Fibroblast of mammary gland (primary cell): ENCODE results near the gene BCAS3.
A peak's percentile ranks its signal among the peaks of the same experiment; 100 is the strongest.

ENCODE experiments used
- DNase-seq: peaks from one replicate; pipeline ENCODE4 v3.0.0-alpha.2; 2010; ENCODE audit warnings: low read depth
- H3K4me3 ChIP-seq: 2 replicates; pipeline ENCODE4 v1.5.1; 2011; ENCODE audit warnings: low read depth, mild to moderate bottlenecking, low read length, moderate library complexity; ENCODE audit not compliant: control insufficient read depth
- CTCF ChIP-seq: conservative IDR thresholded peaks from 2 replicates; pipeline ENCODE4 v1.5.1; 2011; ENCODE audit warnings: low read depth, low read length, inconsistent platforms; ENCODE audit not compliant: control insufficient read depth, insufficient read depth

BCAS3 gene

GRCh38 chr17:61063528-61063927, 385.9 kb downstream of the BCAS3 start:
- H3K4me3 ChIP-seq: no peak overlapping the region
- TF ChIP-seq CTCF: no peak
- no peak for DNase-seq

GRCh38 chr17:61064087-61064951, 386.7 kb downstream of the BCAS3 start:
- TF ChIP-seq CTCF: no peak
- DNase-seq: no peak
- no peak overlapping the region for H3K4me3 ChIP-seq

- DNase-seq: peak; percentile 44
These were observed 387.7 kb downstream of the BCAS3 start for GRCh38 chr17:61065263-61065773.

GRCh38 chr17:61066062-61066461, 388.4 kb downstream of the BCAS3 start:
- TF ChIP-seq CTCF: no peak
- DNase-seq: no peak
- no peak overlapping the region for H3K4me3 ChIP-seq

More at GRCh38 chr17:61065263-61065773, 387.7 kb downstream of the BCAS3 start:
- no peak for TF ChIP-seq CTCF
- H3K4me3 ChIP-seq: no peak overlapping the region

GRCh38 chr17:61070649-61071048, 393.0 kb downstream of the BCAS3 start:
- TF ChIP-seq CTCF: no peak
- no peak for DNase-seq
- no peak overlapping the region for H3K4me3 ChIP-seq

GRCh38 chr17:61072648-61073047, 395.0 kb downstream of the BCAS3 start:
- no peak for DNase-seq

More at GRCh38 chr17:61072648-61073047, 395.0 kb downstream of the BCAS3 start:
- no peak for TF ChIP-seq CTCF
- no peak overlapping the region for H3K4me3 ChIP-seq
